8988T (cell line): ENCODE measurements around the gene RCOR2.
"Not testable (repeated sequence)": the region's sequence is repeated elsewhere in the genome, so short reads cannot be mapped to it uniquely, and the experiment has no call there.

Experiments
- DNase-seq: peaks from one replicate; pipeline ENCODE4 v3.0.0; 2011

Gene RCOR2

GRCh38 chr11:63875506-63876065 lies 41.4 kb downstream of the RCOR2 start:
- no peak for DNase-seq

- no peak for DNase-seq
Observed at GRCh38 chr11:63874511-63874910, 42.5 kb downstream of the RCOR2 start.

- DNase-seq: no peak
Observed at GRCh38 chr11:63873311-63873710, 43.7 kb downstream of the RCOR2 start.

GRCh38 chr11:63872800-63873197 lies 44.2 kb downstream of the RCOR2 start:
- no peak for DNase-seq

- peak; percentile 59 for DNase-seq
Observed at GRCh38 chr11:63871962-63872799, 44.8 kb downstream of the RCOR2 start.

- DNase-seq: no peak
Observed at GRCh38 chr11:63870351-63871140, 46.4 kb downstream of the RCOR2 start.

- DNase-seq: no peak
Observed at GRCh38 chr11:63869683-63870082, 47.3 kb downstream of the RCOR2 start.

- no peak for DNase-seq
Observed at GRCh38 chr11:63869171-63869591, 47.8 kb downstream of the RCOR2 start.

- no peak for DNase-seq
Observed at GRCh38 chr11:63868399-63869064, 48.4 kb downstream of the RCOR2 start.

- no peak for DNase-seq
Observed at GRCh38 chr11:63867511-63867910, 49.5 kb downstream of the RCOR2 start.

- DNase-seq: no peak
Observed at GRCh38 chr11:63866211-63866610, 50.8 kb downstream of the RCOR2 start.

GRCh38 chr11:63863620-63864019 lies 53.3 kb downstream of the RCOR2 start:
- DNase-seq: not testable (repeated sequence)

GRCh38 chr11:63862923-63863322 lies 54.0 kb downstream of the RCOR2 start:
- no peak for DNase-seq
